ENCODE measurements around the gene CEP68.
A peak's percentile ranks its signal among the peaks of the same experiment; 100 is the strongest.

The CEP68 gene

DNA sequence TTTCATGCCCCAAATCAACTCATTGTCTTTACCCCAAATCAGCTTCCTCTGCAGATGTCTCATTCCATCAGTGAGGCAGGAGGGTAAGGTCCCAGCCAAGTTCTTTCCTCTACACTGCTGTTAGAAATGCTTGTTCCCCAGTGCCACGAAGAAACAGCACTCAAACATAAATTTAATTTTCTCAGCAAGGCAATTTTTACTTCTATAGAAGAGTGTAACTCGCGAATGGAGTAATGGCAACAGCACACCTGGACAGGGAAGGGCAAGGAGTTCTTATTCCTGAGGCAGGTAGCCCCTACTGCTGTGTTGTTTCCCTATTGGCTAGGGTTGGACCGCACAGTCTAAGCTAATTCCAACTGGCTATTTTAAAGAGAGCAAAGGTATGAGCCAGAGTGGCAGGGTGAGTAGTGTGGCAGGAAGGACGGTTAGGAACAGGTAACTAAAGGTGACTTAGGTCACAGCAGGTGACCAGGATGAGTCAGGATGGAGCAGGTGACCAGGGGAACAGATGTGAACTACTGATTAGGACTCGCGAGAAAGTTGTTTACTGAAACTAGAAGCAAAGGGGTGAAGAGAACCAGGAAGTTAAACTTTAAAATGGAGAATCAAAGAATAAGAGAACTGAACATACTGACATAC is 12.0 kb upstream of the CEP68 start:
- Histone ChIP-seq H3K4me1 (ENCODE audit: control insufficient read depth, insufficient read depth, low read length) (no peaks in the 10 kb centered on the region), H3K27me3 (ENCODE audit: control insufficient read depth, insufficient read depth, low read length) (no peaks in the 10 kb centered on the region), H3K36me3 (ENCODE audit: control insufficient read depth, insufficient read depth, low read length) (no peaks in the 10 kb centered on the region), H3K27ac (ENCODE audit: low read length) (no peak overlapping the region), H3K9me3 (ENCODE audit: control insufficient read depth, insufficient read depth, low read length) (no peaks in the 10 kb centered on the region), H3K4me3 (ENCODE audit: low read length) (no peak overlapping the region)
- no peak for DNase-seq (ENCODE audit: low read depth, low spot score)
- WGBS (ENCODE audit: insufficient coverage, insufficient read length) = no CpG with 5 or more reads among the region's 7 CpGs

DNA sequence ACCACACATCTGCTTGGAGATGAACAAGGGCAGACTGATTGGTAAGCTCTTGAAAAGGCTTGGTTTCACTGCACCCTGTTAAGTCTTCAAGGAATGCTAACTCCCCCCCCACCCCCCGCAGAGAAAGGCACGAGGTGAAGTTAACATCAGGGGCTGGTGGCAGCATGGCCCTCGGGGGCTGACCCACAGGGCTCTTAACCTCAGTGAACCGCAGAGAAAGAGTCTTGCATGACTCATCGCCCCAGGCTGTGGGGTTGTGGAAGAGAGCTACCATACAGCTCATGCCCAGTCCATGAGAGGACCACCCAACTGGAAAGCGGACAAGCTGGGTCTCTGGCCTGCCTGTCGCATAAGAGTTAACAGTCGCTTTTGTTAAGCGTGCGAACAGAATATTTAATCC is 10.6 kb upstream of the CEP68 start:
- no peaks in the 10 kb centered on the region; the same call in 1 of the 2 replicates for H3K4me1 ChIP-seq (ENCODE audit: control insufficient read depth, insufficient read depth, low read length)
- no peak overlapping the region for H3K27ac ChIP-seq (ENCODE audit: low read length)
- H3K36me3 ChIP-seq (ENCODE audit: control insufficient read depth, insufficient read depth, low read length) = no peaks in the 10 kb centered on the region
- H3K9me3 ChIP-seq (ENCODE audit: control insufficient read depth, insufficient read depth, low read length) = no peaks in the 10 kb centered on the region
- no CpG with 5 or more reads among the region's 10 CpGs for WGBS (ENCODE audit: insufficient coverage, insufficient read length)
- H3K4me3 ChIP-seq (ENCODE audit: low read length) = no peak overlapping the region
- no peak for DNase-seq (ENCODE audit: low read depth, low spot score)
- no peaks in the 10 kb centered on the region for H3K27me3 ChIP-seq (ENCODE audit: control insufficient read depth, insufficient read depth, low read length)

DNA sequence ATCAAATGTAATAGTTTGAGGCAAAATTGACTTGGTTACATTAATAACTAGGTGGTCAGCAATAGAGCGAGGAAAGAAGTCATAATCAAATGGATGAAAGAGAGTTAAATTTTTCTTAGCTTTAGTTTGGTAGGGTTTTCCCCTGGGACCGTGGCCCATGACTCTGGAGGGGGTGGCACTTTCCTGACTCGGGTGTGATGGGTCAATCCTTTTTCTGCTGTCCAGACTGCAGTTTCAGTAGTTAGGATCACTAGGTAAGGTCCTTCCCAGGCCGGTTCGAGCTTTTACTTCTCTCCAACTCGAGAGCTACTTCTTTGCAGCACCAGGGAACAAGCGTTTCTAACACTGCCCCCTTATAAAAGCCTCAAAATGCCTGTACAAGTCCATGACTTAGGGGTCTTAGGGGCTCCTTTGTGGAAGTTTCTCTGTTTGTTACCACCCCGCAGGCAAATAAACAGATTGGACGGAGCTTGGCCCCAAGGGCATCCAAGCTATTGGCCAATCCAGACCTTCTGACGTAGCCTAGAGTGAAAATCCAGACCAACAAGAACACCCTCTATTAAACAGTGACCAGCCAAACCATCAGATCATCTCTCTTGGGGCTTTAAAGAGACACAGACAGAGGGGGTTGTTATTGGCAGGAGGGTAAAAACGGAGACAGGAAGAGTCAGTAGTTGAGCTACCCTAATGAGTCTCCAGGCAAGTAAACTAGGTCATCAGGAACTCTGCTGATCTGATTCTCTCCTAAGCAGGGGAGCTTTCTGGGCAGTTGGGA is 9.4 kb upstream of the CEP68 start:
- Histone ChIP-seq H3K9me3 (ENCODE audit: control insufficient read depth, insufficient read depth, low read length) (no peaks in the 10 kb centered on the region), H3K4me1 (ENCODE audit: control insufficient read depth, insufficient read depth, low read length) (no peaks in the 10 kb centered on the region; the same call in 1 of the 2 replicates), H3K27me3 (ENCODE audit: control insufficient read depth, insufficient read depth, low read length) (no peaks in the 10 kb centered on the region), H3K27ac (ENCODE audit: low read length) (no peak overlapping the region), H3K36me3 (ENCODE audit: control insufficient read depth, insufficient read depth, low read length) (no peaks in the 10 kb centered on the region), H3K4me3 (ENCODE audit: low read length) (no peak overlapping the region)
- WGBS (ENCODE audit: insufficient coverage, insufficient read length) = no CpG with 5 or more reads among the region's 11 CpGs
- DNase-seq (ENCODE audit: low read depth, low spot score) = no peak

- Histone ChIP-seq H3K27ac (ENCODE audit: low read length) (no peak overlapping the region), H3K9me3 (ENCODE audit: control insufficient read depth, insufficient read depth, low read length) (no peaks in the 10 kb centered on the region), H3K4me3 (ENCODE audit: low read length) (no peak overlapping the region), H3K27me3 (ENCODE audit: control insufficient read depth, insufficient read depth, low read length) (no peaks in the 10 kb centered on the region), H3K4me1 (ENCODE audit: control insufficient read depth, insufficient read depth, low read length) (no peaks in the 10 kb centered on the region; the same call in 1 of the 2 replicates), H3K36me3 (ENCODE audit: control insufficient read depth, insufficient read depth, low read length) (no peaks in the 10 kb centered on the region)
- DNase-seq (ENCODE audit: low read depth, low spot score) = no peak
- no CpG with 5 or more reads among the region's 1 CpG for WGBS (ENCODE audit: insufficient coverage, insufficient read length)
Observed at GRCh38 chr2:65049010-65049639, 7.1 kb upstream of the CEP68 start.

- no peak for DNase-seq (ENCODE audit: low read depth, low spot score)
- H3K4me1 ChIP-seq (ENCODE audit: control insufficient read depth, insufficient read depth, low read length) = no peaks in the 10 kb centered on the region; the same call in 1 of the 2 replicates
Observed at GRCh38 chr2:65050931-65051330, 5.3 kb upstream of the CEP68 start.

DNA sequence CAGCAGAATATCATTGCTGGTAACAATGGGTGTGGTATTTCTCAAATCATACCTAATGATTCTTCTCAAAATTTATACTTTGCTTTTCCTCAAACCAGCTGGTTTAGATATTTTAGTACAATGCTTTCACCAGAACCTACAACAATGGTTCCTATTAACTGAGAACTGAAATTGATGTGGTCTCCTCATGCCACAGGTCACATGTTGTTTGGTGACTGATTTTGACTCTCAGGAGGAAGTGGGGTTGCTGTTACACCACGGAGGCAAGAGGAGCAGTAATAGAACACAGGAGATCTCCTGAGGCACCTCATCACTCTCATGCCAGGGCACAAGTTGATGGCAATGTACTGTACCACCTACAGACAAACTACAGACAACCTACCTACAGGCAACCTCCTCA is 3.0 kb upstream of the CEP68 start:
- H3K9me3 ChIP-seq (ENCODE audit: control insufficient read depth, insufficient read depth, low read length) = no peaks in the 10 kb centered on the region
- H3K4me1 ChIP-seq (ENCODE audit: control insufficient read depth, insufficient read depth, low read length) = no peaks in the 10 kb centered on the region; the same call in 1 of the 2 replicates
- H3K4me3 ChIP-seq (ENCODE audit: low read length) = no peak overlapping the region

More at GRCh38 chr2:65050931-65051330, 5.3 kb upstream of the CEP68 start:
- no peaks in the 10 kb centered on the region for H3K36me3 ChIP-seq (ENCODE audit: control insufficient read depth, insufficient read depth, low read length)
- H3K27me3 ChIP-seq (ENCODE audit: control insufficient read depth, insufficient read depth, low read length) = no peaks in the 10 kb centered on the region
- H3K4me3 ChIP-seq (ENCODE audit: low read length) = no peak overlapping the region
- no CpG with 5 or more reads among the region's 3 CpGs for WGBS (ENCODE audit: insufficient coverage, insufficient read length)
- H3K27ac ChIP-seq (ENCODE audit: low read length) = no peak overlapping the region
- H3K9me3 ChIP-seq (ENCODE audit: control insufficient read depth, insufficient read depth, low read length) = no peaks in the 10 kb centered on the region

DNA sequence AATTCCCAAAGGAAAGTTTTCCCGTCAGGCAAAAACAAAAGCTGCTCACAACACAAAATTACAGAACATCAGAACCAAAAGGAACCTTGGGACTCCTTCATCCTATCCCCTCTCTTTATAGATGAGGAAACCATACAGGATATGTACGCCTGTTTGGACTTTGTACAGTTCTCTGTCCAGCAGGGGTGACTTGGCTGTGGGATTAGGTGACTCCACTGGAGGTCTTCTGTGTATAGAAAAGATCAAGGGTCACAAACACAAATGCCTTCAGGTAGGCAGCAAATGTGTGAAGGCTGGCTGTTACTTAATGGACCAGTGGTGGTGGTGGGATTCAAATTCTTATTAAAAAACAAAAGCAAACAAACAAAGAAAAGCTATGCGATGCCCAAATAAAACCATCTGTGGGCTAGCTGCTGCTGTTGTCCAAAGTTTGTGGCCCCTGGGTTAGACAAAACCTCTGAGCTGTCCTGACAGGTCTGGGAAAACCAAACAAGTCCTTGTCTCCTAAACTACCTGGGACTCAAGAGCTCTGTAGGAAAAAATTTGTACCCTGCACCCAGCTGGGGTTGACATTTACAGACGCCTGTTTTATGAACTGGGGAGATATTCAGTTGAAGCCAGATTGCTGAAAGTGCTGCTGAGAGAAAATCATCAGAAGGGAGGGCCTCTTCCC is 1.3 kb upstream of the CEP68 start:
- WGBS (ENCODE audit: insufficient coverage, insufficient read length) = no CpG with 5 or more reads among the region's 4 CpGs
- DNase-seq (ENCODE audit: low read depth, low spot score) = no peak
- no peaks in the 10 kb centered on the region for H3K36me3 ChIP-seq (ENCODE audit: control insufficient read depth, insufficient read depth, low read length)
- no peak overlapping the region for H3K4me3 ChIP-seq (ENCODE audit: low read length)
- no peaks in the 10 kb centered on the region for H3K27me3 ChIP-seq (ENCODE audit: control insufficient read depth, insufficient read depth, low read length)
- no peaks in the 10 kb centered on the region for H3K4me1 ChIP-seq (ENCODE audit: control insufficient read depth, insufficient read depth, low read length)
- H3K27ac ChIP-seq (ENCODE audit: low read length) = no peak overlapping the region
- no peaks in the 10 kb centered on the region for H3K9me3 ChIP-seq (ENCODE audit: control insufficient read depth, insufficient read depth, low read length)

More for the DNA sequence above, 3.0 kb upstream of the CEP68 start:
- WGBS (ENCODE audit: insufficient coverage, insufficient read length) = no CpG with 5 or more reads among the region's 1 CpG
- H3K27me3 ChIP-seq (ENCODE audit: control insufficient read depth, insufficient read depth, low read length) = no peaks in the 10 kb centered on the region
- no peaks in the 10 kb centered on the region for H3K36me3 ChIP-seq (ENCODE audit: control insufficient read depth, insufficient read depth, low read length)
- DNase-seq (ENCODE audit: low read depth, low spot score) = no peak
- no peak overlapping the region for H3K27ac ChIP-seq (ENCODE audit: low read length)

DNA sequence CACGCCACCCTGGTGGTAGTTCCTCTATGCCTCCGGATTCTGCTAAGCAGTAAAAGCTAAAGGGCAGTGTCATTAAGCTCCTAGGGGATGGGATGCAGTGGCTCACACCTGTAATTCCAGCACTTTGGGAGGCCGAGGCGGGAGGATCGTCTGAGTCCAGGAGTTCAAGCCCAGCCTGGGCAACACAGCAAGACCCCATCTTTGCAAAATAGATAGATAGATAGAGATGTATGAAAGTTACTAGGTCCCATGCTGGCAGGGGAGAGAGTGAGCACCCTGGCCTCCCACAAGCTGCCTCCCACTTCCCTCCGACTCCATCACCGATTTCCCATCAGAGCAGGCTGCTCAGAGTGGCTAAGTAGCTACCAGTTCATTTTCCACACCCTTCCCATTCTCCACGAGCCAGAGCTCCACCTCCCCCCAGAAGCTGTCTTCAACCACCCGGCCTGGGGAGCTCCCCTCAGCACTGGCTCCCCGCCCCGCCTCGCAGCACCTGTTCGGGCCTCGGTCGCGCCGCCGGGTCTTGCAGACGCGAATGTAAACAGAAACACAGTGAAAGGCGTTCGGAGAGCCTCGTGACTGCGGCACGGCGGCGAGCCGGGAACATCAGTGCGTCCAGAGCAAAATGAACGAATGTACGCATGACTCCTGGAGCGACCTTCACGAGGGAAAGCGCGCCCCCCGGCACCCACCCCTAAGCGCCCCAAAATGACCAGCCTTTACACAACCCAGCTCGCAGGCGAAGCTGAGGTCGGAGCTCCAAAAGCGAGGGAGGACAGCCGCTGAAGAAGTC is 598 bp upstream of the CEP68 start:
- no peak for DNase-seq (ENCODE audit: low read depth, low spot score)
- no CpG with 5 or more reads among the region's 42 CpGs for WGBS (ENCODE audit: insufficient coverage, insufficient read length)
- no peaks in the 10 kb centered on the region for H3K9me3 ChIP-seq (ENCODE audit: control insufficient read depth, insufficient read depth, low read length)
- no peak overlapping the region for H3K27ac ChIP-seq (ENCODE audit: low read length)
- no peaks in the 10 kb centered on the region for H3K36me3 ChIP-seq (ENCODE audit: control insufficient read depth, insufficient read depth, low read length)
- H3K27me3 ChIP-seq (ENCODE audit: control insufficient read depth, insufficient read depth, low read length) = no peaks in the 10 kb centered on the region
- no peaks in the 10 kb centered on the region for H3K4me1 ChIP-seq (ENCODE audit: control insufficient read depth, insufficient read depth, low read length)
- peak overlapping the region; percentile 61; the same call in 1 of the 2 replicates for H3K4me3 ChIP-seq (ENCODE audit: low read length)

DNA sequence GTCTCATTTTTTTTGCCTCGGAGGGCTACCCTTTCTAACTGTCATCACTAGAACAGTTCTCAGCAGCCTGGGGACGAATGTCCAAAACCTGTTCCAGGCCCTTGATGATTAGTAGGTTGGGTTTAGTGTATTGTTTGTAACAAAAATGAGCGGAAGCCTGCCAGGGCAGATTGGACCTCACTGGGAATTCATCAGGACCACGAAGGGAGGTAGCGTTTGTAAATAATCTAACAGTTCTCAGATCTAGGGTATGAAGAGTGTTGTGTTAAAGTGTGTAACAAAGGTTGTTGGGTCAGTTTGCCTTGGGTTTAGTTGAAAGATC is 799 bp downstream of the CEP68 start:
- H3K36me3 ChIP-seq (ENCODE audit: control insufficient read depth, insufficient read depth, low read length) = no peaks in the 10 kb centered on the region
- DNase-seq (ENCODE audit: low read depth, low spot score) = no peak
- peak overlapping the region; percentile 54; the same call in 1 of the 2 replicates for H3K4me3 ChIP-seq (ENCODE audit: low read length)
- no CpG with 5 or more reads among the region's 5 CpGs for WGBS (ENCODE audit: insufficient coverage, insufficient read length)
- H3K4me1 ChIP-seq (ENCODE audit: control insufficient read depth, insufficient read depth, low read length) = no peaks in the 10 kb centered on the region
- no peaks in the 10 kb centered on the region for H3K27me3 ChIP-seq (ENCODE audit: control insufficient read depth, insufficient read depth, low read length)
- H3K27ac ChIP-seq (ENCODE audit: low read length) = no peak overlapping the region
- no peaks in the 10 kb centered on the region for H3K9me3 ChIP-seq (ENCODE audit: control insufficient read depth, insufficient read depth, low read length)
